HG03457 (cell line): ENCODE data around the gene PDE4B.

Experiments used
- ATAC-seq: cut with Tn5 transposase; IDR thresholded peaks from one replicate; pipeline ENCODE4 v1.9.1; 2021; ENCODE audit warnings: moderate number of reproducible peaks; ENCODE audit not compliant: unreplicated experiment

PDE4B gene

GRCh38 chr1:66350001-66350547, 557.4 kb downstream of the PDE4B start:
- ATAC-seq: peak; percentile 49

DNA sequence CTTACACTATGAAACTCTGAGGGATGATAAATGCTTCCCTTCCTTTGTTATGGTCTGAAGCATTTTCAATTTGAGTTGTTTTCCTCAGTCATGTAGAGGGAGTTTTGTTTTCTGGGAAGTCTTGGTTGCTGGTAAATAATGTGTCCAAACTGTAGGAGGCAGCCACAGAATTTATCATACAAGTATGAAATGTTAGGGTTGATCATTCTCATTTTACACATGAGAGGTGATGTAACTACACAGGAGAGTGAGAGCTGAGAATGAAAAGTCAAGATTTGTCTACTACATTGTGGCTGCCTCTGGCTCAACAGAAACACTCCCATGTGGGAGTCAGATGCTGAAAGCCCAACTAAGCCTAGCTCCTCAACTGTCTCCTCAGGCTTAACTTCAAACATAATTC, 558.8 kb downstream of the PDE4B start:
- ATAC-seq: no peak

GRCh38 chr1:66351913-66352312, 559.2 kb downstream of the PDE4B start:
- ATAC-seq: no peak

DNA sequence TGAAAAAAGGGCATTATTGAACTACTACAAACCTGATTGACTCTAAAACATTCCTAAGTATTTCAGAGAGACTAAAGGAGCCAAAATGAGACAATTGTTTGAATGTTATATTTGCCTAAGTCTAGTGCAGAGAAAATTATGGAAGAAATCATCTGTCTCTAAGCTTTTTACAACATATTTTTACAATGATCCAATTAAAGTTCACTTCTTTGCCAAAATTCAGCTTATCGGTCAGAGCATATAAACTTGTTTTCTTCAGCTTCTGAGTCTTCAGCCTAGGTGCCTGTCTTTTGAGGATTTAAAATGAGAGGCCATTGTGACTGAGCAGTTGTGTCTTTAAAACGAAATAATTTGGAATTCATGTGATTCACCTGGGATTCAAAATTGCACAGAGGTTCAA, 560.1 kb downstream of the PDE4B start:
- ATAC-seq: no peak

- no peak for ATAC-seq
Observed at GRCh38 chr1:66353257-66353656, 560.6 kb downstream of the PDE4B start.

DNA sequence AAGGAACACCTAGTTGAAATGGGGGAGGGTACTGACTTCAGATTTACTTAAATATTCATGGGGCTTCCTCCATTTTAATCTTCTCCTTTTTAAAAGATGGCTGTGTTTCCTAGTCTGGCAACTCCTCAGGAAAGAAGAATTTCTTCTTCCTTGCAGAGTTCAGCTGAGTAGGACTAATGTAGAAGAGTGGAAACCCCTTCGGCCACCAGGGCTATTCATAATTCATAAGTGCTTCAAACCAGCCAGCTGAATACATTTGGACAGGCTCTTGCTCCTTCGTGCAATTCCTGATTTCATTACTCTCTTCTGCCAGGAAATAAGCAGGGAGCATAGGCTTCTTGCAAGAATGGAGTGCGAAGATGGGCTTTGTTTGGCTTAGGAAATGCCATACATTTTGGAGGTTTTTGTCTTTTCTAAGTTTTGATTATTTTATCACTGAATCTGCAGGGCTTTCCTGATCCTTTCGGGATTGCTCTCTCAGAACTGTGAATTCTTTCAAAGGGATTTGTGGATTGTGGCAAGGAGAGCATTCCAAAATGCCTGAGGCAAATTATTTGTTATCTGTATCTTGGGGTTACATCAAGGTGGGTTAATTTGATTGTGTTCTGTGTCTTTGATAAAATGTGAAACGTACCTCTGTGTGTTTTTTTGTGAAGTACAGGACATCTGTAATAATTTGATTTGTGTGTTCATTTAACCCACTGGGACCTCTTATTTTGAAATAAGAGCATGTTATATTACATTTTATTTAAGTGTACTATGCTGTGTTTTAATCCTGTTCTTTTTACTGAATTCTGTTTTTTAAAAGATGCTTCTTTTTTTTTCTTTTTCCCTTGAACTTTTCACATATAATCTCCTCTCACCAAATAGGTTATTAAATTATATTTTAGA, 561.9 kb downstream of the PDE4B start:
- ATAC-seq: no peak

DNA sequence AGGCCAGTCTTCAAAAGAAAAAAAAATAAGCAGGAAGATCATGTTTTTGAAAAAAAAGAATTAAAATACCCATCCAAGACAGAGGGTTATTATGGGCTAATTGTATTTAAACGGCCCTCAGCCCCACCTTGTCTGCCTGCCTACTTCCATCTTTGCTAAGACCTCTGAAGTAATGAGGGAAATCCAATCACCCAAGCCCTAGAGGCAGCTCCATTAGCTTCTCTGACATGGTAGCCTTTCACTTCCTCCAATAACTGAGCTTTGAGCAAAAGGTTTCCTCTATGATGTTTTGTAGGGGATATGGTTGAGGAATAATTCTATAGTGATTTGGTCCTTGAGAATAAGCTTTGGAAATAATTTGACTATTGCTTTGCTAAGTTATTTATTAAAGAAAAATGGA, 563.1 kb downstream of the PDE4B start:
- no peak for ATAC-seq

DNA sequence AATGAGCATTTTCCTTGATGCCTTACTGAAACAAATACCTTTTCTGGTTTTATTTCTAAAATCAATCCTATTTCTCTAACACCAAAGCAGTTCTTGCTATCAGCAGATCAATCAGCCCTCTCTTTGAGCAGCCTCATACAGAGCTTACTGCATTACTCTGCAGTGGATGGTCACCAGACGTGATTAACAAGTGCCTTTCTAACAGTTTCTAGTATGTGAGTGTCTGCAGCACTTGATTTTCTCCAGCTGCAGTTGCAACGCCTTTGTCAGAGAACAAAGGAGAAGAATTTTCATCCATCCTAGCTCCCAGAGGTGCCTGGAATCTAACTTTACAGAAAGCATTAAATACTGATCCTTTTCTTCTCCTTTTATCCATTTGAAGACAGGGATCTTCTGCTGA, 563.9 kb downstream of the PDE4B start:
- no peak for ATAC-seq

GRCh38 chr1:66357021-66357420, 564.3 kb downstream of the PDE4B start:
- ATAC-seq: no peak

DNA sequence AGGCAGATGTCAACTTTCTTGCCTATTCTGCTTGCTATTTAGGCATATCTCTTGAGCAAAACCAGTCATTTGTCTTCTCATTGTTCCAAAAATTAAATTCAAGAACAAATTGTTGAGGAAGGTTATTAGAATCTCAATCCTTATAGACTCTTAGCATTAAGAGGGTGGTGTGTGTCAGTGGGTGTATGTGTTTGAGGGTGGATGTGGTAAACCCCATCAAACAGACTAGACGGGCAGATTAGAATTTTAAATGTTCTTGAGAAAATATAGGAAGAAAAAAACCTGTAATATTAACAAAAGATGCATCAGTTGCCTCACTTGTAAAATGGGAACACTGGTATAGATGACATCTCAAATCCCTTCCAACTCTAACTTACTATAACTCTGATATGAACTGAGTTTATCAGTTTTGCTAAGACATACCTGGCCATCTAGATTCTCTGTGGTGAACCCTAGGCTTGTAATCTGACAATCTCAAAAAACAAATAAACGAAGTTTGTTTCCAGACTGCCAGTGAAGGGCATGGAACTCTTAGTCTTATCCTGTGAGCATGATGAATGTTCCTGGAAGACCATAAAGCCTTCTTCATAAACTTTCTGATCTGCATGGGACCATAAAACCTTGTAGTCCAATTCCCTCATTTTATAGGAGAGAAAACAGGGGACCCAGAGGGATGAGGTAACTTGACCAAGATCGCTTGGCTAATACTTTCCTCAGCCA, 564.9 kb downstream of the PDE4B start:
- no peak for ATAC-seq

DNA sequence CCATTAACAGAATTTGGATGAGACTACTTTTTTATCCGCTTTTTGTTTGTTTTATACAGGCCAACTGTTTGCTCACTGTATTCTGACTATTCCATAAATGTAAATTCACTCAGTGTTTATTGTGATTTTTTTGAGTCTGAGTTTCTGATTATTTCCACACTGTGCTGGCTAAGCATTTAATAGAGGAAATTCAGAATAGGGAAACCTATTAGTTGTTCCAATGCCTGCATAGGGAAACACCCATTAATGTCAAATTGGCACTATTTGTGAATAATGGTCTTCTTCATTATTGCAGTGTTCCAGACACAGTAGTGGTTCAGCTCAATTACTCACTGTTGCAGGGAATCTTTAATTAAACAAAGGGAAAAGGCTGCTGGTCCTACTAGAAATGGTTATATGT, 566.6 kb downstream of the PDE4B start:
- ATAC-seq: no peak

DNA sequence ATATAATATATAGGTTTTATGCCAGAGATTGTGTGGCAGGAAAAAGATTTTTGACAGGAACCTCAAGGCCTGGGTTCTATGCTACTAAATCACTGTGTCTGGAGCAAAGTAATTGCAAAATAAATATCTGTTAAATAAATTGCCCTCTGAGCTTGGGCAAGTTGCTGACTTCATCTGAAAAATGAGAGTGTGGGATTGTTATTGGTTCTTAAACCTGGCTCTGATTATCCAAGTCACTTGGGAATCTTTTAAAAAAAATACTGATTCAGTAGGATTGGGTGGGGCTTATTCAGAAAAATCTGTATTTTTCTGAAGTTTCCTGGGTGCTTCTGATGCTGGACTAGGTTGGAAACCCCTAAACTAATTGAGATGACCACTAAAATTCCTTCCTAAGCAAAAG, 567.1 kb downstream of the PDE4B start:
- ATAC-seq: no peak

- ATAC-seq: no peak
Observed at GRCh38 chr1:66360285-66360724, 567.6 kb downstream of the PDE4B start.

- ATAC-seq: peak; percentile 63
Observed at GRCh38 chr1:66364578-66365391, 572.1 kb downstream of the PDE4B start.

GRCh38 chr1:66365635-66366034, 572.9 kb downstream of the PDE4B start:
- ATAC-seq: no peak

DNA sequence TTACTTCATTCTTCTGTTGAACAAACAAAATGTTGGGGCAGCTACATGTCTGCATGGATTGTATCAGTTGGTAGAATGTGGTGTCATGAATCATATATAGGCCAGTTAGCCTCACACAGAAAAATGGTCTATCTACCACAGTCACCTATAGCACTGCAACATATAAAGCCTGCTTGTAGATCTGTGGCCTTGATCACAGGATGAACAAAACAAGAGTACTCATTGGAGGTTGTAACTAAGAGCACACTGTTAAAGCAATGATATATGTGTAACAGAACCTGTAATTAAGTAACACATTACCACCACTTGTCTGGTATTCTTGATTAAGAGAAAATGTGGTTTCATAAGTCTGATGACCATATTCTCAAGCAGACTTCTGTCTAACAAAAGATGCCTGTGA, 573.9 kb downstream of the PDE4B start:
- no peak for ATAC-seq

DNA sequence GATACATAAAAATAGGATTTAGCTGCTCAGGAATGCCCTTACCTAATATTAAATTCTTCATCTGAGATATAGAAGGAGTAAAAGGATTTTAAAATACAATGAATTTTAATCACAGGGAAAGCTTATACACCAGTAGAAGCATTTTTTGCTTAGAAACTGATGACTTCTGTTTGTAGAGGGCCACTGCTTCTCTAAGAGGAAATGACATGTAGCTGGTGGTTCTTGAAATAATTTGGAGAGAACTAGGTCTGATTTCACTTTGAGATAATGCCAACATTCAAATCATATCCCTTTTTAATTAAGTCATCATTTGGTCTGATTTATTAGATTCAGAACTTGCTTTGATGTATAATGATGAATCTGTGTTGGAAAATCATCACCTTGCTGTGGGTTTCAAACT, 574.7 kb downstream of the PDE4B start:
- no peak for ATAC-seq

DNA sequence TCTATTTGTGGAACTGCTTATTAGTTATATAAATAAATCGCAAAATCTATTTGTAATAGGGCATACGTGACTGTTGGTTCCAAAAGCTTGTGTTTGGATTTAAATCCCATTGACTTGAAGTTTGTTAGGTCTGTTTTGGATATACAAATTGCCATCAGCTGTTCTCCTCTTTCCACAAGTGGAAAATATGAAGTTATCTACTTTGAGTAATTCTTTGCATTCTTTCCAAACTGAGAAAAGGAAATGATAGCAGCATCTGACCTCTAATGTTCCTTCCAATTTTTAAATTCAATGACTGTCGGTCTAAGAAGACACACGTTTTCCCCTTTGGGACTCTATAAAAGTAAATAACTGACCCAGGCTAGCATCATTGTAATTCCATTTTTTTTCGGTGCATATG, 575.6 kb downstream of the PDE4B start:
- ATAC-seq: no peak

GRCh38 chr1:66370462-66370971, 577.8 kb downstream of the PDE4B start:
- ATAC-seq: peak; percentile 24

GRCh38 chr1:66371233-66372005, 578.7 kb downstream of the PDE4B start:
- ATAC-seq: peak; percentile 20
